ENCODE results near the gene PLEKHG5.

- TF ChIP-seq CTCF (IDR thresholded peaks at IDR 0.05): no peak
- no peak for TF ChIP-seq POLR2A (IDR thresholded peaks at IDR 0.05)
Measured at GRCh38 chr1:6511056-6511455, 19.6 kb upstream of the PLEKHG5 start.
